Neural progenitor cell (in vitro differentiated cells): ENCODE results near the gene KRTAP5-4.
"Not testable (repeated sequence)": the region's sequence is repeated elsewhere in the genome, so short reads cannot be mapped to it uniquely, and the experiment has no call there.

Experiments
- EZH2 ChIP-seq: fragments of 200-600 bp; sonication (generic); IDR thresholded peaks from 2 replicates; pipeline ENCODE4 v1.6.1; 2017; ENCODE audit warnings: antibody characterized with exemption, mild to moderate bottlenecking, moderate library complexity
- TF ChIP-seq, protein P1 (sequence below): fragments of 200-600 bp; sonication (generic); IDR thresholded peaks from 2 replicates; pipeline ENCODE4 v1.5.1; 2017; ENCODE audit warnings: antibody characterized with exemption, mild to moderate bottlenecking

DNA sequence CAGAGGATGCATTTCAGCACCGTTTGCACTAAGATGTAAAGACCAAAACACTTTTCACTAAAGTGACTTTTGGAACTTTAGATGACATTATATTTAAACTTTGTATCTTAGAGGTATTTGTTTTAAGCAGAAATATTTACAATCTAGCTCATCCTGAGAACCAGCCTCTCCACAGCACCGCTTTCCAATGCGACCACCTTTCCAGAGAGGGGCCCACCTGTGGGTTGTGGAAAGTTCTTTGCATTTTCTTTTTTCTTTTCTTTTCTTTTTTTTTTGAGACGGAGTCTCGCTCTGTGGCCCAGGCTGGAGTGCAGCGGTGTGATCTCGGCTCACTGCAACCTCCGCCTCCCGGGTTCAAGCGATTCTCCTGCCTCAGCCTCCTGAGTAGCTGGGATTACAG lies 24.6 kb upstream of the KRTAP5-4 start:
- TF ChIP-seq, protein P1, sequence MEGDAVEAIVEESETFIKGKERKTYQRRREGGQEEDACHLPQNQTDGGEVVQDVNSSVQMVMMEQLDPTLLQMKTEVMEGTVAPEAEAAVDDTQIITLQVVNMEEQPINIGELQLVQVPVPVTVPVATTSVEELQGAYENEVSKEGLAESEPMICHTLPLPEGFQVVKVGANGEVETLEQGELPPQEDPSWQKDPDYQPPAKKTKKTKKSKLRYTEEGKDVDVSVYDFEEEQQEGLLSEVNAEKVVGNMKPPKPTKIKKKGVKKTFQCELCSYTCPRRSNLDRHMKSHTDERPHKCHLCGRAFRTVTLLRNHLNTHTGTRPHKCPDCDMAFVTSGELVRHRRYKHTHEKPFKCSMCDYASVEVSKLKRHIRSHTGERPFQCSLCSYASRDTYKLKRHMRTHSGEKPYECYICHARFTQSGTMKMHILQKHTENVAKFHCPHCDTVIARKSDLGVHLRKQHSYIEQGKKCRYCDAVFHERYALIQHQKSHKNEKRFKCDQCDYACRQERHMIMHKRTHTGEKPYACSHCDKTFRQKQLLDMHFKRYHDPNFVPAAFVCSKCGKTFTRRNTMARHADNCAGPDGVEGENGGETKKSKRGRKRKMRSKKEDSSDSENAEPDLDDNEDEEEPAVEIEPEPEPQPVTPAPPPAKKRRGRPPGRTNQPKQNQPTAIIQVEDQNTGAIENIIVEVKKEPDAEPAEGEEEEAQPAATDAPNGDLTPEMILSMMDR, result not testable (repeated sequence)
- TF ChIP-seq EZH2, result not testable (repeated sequence)
